Stimulated activated CD8-positive, alpha-beta memory T cell treated with anti-CD3 and anti-CD28 coated beads, Interleukin-7, amount 100 ng/mL, for 24 hours (primary cell): ENCODE results near the gene KRT6A.

Source experiments
- DNase-seq: peaks from one replicate; pipeline ENCODE4 v3.0.0-alpha.2; 2020; ENCODE audit warnings: low read depth

The KRT6A gene

GRCh38 chr12:52524241-52524897, 31.3 kb upstream of the KRT6A start:
- no peak for DNase-seq

GRCh38 chr12:52523824-52524223, 30.8 kb upstream of the KRT6A start:
- no peak for DNase-seq

- DNase-seq, result no peak
These were observed 29.4 kb upstream of the KRT6A start for GRCh38 chr12:52522346-52523011.

- no peak for DNase-seq
These were observed 28.7 kb upstream of the KRT6A start for GRCh38 chr12:52521568-52522266.

- no peak for DNase-seq
These were observed 28.1 kb upstream of the KRT6A start for GRCh38 chr12:52521175-52521567.

- DNase-seq, result no peak
These were observed 27.0 kb upstream of the KRT6A start, which contains the start of gene KRT5 for GRCh38 chr12:52519826-52520662. Gene KRT5 (minus strand): TSS chr12:52520394. CDS start chr12:52520296, 98 bp downstream.

GRCh38 chr12:52519387-52519703, 26.3 kb upstream of the KRT6A start:
- no peak for DNase-seq

- DNase-seq, result no peak
These were observed 25.7 kb upstream of the KRT6A start for GRCh38 chr12:52518574-52519386.

GRCh38 chr12:52517888-52518287, 24.8 kb upstream of the KRT6A start:
- DNase-seq, result no peak

- DNase-seq, result no peak
These were observed 24.2 kb upstream of the KRT6A start for GRCh38 chr12:52517005-52517835.

- no peak for DNase-seq
These were observed 23.1 kb upstream of the KRT6A start for GRCh38 chr12:52515927-52516831.

GRCh38 chr12:52515319-52515646, 22.2 kb upstream of the KRT6A start:
- DNase-seq, result no peak

- DNase-seq, result no peak
These were observed 21.6 kb upstream of the KRT6A start for GRCh38 chr12:52514471-52515318.

GRCh38 chr12:52513736-52514135, 20.7 kb upstream of the KRT6A start:
- DNase-seq, result no peak

GRCh38 chr12:52508211-52508610, 15.2 kb upstream of the KRT6A start:
- no peak for DNase-seq

- no peak for DNase-seq
These were observed 14.0 kb upstream of the KRT6A start for GRCh38 chr12:52506858-52507715.

- no peak for DNase-seq
These were observed 9.8 kb upstream of the KRT6A start for GRCh38 chr12:52502877-52503276.

- no peak for DNase-seq
These were observed 8.4 kb upstream of the KRT6A start for GRCh38 chr12:52501490-52501889.
